Gastroesophageal sphincter (tissue), 4 donors: ENCODE results near the gene PLA2G2E. TPM values are rescaled to one million over a fixed set of nuclear protein-coding genes. Genes with fewer than 3 reads are reported as not detected.

Experiments
- ATAC-seq: fragments of 150-250 bp; one replicate; pipeline ENCODE4 v1.9.1; 2016; ENCODE audit warnings: mild to moderate bottlenecking, moderate library complexity
- H3K27ac ChIP-seq, 4 donors: fragments of 200-600 bp; sonication (generic) in 3 of 4; 1 replicate in 3 of 4; 2 replicates in 1 of 4; pipeline ENCODE4 v1.5.1; 2016 to 2019
- H3K27me3 ChIP-seq: fragments of 200-600 bp; sonication (generic); one replicate; pipeline ENCODE4 v1.5.1; 2019
- H3K36me3 ChIP-seq, 2 donors: fragments of 200-600 bp; sonication (generic); one replicate each; pipeline ENCODE4 v1.5.1; 2019; ENCODE audit warnings: control low read depth in 1 of 2
- H3K4me1 ChIP-seq, 3 donors: fragments of 200-600 bp; sonication (generic); 1 replicate in 2 of 3; 2 replicates in 1 of 3; pipeline ENCODE4 v1.5.1; 2016 to 2019; ENCODE audit warnings: control low read depth in 2 of 3
- H3K4me3 ChIP-seq, 2 donors: fragments of 200-600 bp; sonication (generic); one replicate each; pipeline ENCODE4 v1.5.1; 2019; ENCODE audit warnings: mild to moderate bottlenecking in 1 of 2, moderate library complexity in 1 of 2
- H3K9me3 ChIP-seq, 3 donors: fragments of 200-600 bp; sonication (generic); one replicate each; pipeline ENCODE4 v1.5.1; 2017 to 2019; ENCODE audit warnings: control low read depth in 2 of 3
- CTCF ChIP-seq, 4 experiments: fragments of 200-600 bp in 2 of 4; fragments of 450-650 bp in 2 of 4; sonication (generic) in 1 of 4; IDR thresholded peaks; one replicate each; pipeline ENCODE4 v1.5.1; 2017 to 2019; ENCODE audit warnings: antibody characterized with exemption in 4 of 4, mild to moderate bottlenecking in 2 of 4, moderate library complexity in 2 of 4
- EP300 ChIP-seq: sonication (generic); formaldehyde crosslinking; IDR thresholded peaks from one replicate; pipeline ENCODE4 v1.6.1; 2017; ENCODE audit warnings: antibody characterized with exemption, mild to moderate bottlenecking
- POLR2A ChIP-seq, 2 donors: fragments of 450-650 bp; IDR thresholded peaks; one replicate each; pipeline ENCODE4 v1.6.1; 2017; ENCODE audit warnings: antibody characterized with exemption in 2 of 2, mild to moderate bottlenecking in 2 of 2, moderate library complexity in 1 of 2
- POLR2AphosphoS5 ChIP-seq: sonication (generic); formaldehyde crosslinking; IDR thresholded peaks from one replicate; pipeline ENCODE4 v1.6.1; 2017; ENCODE audit warnings: antibody characterized with exemption
- WGBS, 2 donors: methylation state at CpG; one replicate each; pipeline ENCODE4 v1.1.5; 2018; ENCODE audit warnings: low coverage in 1 of 2; 5-methylcytosine and 5-hydroxymethylcytosine counted together
- total RNA-seq, 4 donors: library from RNA; depleted of rRNA; stranded (reverse); fragments of >200 nt; gene quantifications; one replicate each; pipeline ENCODE4 v1.1.0, GENCODE V29; 2016

The PLA2G2E gene
- total RNA-seq, 4 donors from 2014 or later = not detected

GRCh38 chr1:19892129-19892528 lies 31.3 kb downstream of the PLA2G2E start:
- no peak for ATAC-seq
- TF ChIP-seq CTCF (IDR thresholded peaks at IDR 0.05) (no peak), EP300 (no peak), POLR2A (IDR thresholded peaks at IDR 0.05) (no peak), POLR2AphosphoS5 (no peak)
- H3K27me3 ChIP-seq = no peaks in the 10 kb centered on the region
- peaks cover 0 to 75% of the 10 kb centered on the region in 2 donors for H3K36me3 ChIP-seq
- H3K9me3 ChIP-seq = no peaks in the 10 kb centered on the region
- 86 to 100% methylated on average over 3 of the region's 3 CpGs for WGBS, 2 donors
- H3K4me3 ChIP-seq = no peak overlapping the region
- no peak overlapping the region for H3K27ac ChIP-seq
- H3K4me1 ChIP-seq = peaks cover 0 to 12% (median 0%) of the 10 kb centered on the region in 3 donors

- H3K27ac ChIP-seq = no peak overlapping the region
- H3K36me3 ChIP-seq = peaks cover 0 to 53% of the 10 kb centered on the region in 2 donors
- H3K4me1 ChIP-seq = peaks cover 0 to 21% (median 3%) of the 10 kb centered on the region in 3 donors
- H3K4me3 ChIP-seq = no peak overlapping the region
- no peaks in the 10 kb centered on the region for H3K27me3 ChIP-seq
- TF ChIP-seq EP300 = no peak
- no peak for TF ChIP-seq POLR2A (IDR thresholded peaks at IDR 0.05)
- TF ChIP-seq CTCF (IDR thresholded peaks at IDR 0.05) = no peak
- no peak for TF ChIP-seq POLR2AphosphoS5
- ATAC-seq = no peak
- no peaks in the 10 kb centered on the region for H3K9me3 ChIP-seq
Observed at GRCh38 chr1:19889656-19890055, 33.8 kb downstream of the PLA2G2E start.

DNA sequence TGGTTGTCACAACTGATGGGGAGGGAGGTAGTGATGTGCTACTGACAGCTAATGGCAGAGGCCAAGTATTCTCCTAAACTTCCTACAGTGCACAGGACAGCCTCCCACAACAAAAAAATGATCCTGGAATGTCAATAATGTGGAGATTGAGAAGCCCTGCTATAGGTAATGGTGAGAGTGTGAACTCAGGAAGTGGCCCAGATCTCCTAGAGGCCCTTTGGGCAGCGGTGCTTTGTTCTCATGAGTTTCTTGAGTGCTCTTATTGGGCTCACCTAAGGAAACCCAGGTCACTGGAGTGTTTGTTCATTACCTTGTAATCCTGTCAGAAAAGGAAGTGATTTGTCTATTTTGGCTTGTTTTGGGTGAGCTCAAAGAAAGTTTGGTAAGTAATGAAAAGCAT lies 35.3 kb downstream of the PLA2G2E start:
- Histone ChIP-seq H3K9me3 (no peaks in the 10 kb centered on the region), H3K27ac (no peak overlapping the region), H3K4me3 (no peak overlapping the region), H3K36me3 (peaks cover 0 to 40% of the 10 kb centered on the region in 2 donors), H3K4me1 (peaks cover 6 to 24% (median 13%) of the 10 kb centered on the region in 3 donors), H3K27me3 (no peaks in the 10 kb centered on the region)
- no peak for TF ChIP-seq POLR2AphosphoS5
- TF ChIP-seq POLR2A (IDR thresholded peaks at IDR 0.05) = no peak
- TF ChIP-seq EP300 = no peak
- TF ChIP-seq CTCF (IDR thresholded peaks at IDR 0.05) = no peak
- WGBS, 2 donors = 80% methylated on average over 1 of the region's 1 CpG; no CpG with 5 or more reads in 1 of the 2 donors
- ATAC-seq = no peak

DNA sequence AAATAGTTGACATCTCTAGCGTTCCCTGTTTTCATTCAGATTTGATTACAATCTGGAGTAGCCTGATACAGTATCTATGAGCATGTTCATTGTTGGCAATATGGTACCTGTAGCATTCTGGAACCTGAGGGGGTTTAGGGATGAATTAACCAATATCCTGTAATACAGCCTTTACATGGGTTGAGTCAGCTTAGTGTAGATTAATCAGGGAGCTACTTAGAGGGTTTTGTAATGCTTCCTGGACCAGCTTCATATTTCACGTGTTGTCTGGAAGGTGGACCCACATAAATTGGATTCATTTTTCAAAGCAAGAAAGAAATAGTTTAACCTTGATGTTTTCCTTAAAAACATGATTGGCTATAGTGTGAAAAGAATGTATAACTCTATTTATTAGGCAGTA lies 37.6 kb downstream of the PLA2G2E start:
- no peak for TF ChIP-seq POLR2A (IDR thresholded peaks at IDR 0.05)
- no peak for TF ChIP-seq CTCF (IDR thresholded peaks at IDR 0.05)
- H3K4me3 ChIP-seq = no peak overlapping the region
- ATAC-seq = no peak
- no peaks in the 10 kb centered on the region for H3K27me3 ChIP-seq
- H3K4me1 ChIP-seq = peaks cover 7 to 32% (median 14%) of the 10 kb centered on the region in 3 donors
- no peaks in the 10 kb centered on the region for H3K9me3 ChIP-seq
- H3K27ac ChIP-seq = no peak overlapping the region
- 83 to 96% methylated on average over 2 of the region's 2 CpGs for WGBS, 2 donors
- peaks cover 0 to 17% of the 10 kb centered on the region in 2 donors for H3K36me3 ChIP-seq

- WGBS, 2 donors = 60 to 86% methylated on average over 2 of the region's 2 CpGs
- Histone ChIP-seq H3K4me3 (no peak overlapping the region), H3K27me3 (no peaks in the 10 kb centered on the region), H3K4me1 (peaks cover 7 to 32% (median 14%) of the 10 kb centered on the region in 3 donors), H3K27ac (no peak overlapping the region), H3K9me3 (no peaks in the 10 kb centered on the region), H3K36me3 (peaks cover 0 to 9% of the 10 kb centered on the region in 2 donors)
- no peak for TF ChIP-seq POLR2A (IDR thresholded peaks at IDR 0.05)
- no peak for TF ChIP-seq CTCF (IDR thresholded peaks at IDR 0.05)
- no peak for TF ChIP-seq POLR2AphosphoS5
- no peak for TF ChIP-seq EP300
- no peak for ATAC-seq
Observed at GRCh38 chr1:19884312-19884711, 39.1 kb downstream of the PLA2G2E start.
